22Rv1 (cell line): Measurements from ENCODE around the gene TBX3.
A peak's percentile ranks its signal among the peaks of the same experiment; 100 is the strongest.

Source experiments
- H3K27ac ChIP-seq: fragments of 450-650 bp; 2 replicates; pipeline ENCODE4 v1.5.1; 2017
- CTCF ChIP-seq: fragments of 450-650 bp; IDR thresholded peaks from 2 replicates; pipeline ENCODE4 v1.5.1; 2017; ENCODE audit warnings: mild to moderate bottlenecking
- ZFX ChIP-seq: fragments of 450-650 bp; IDR thresholded peaks from 2 replicates; pipeline ENCODE4 v1.6.1; 2017; ENCODE audit warnings: antibody characterized with exemption, borderline replicate concordance

The TBX3 gene

GRCh38 chr12:114674251-114675047 lies 9.5 kb downstream of the TBX3 start:
- TF ChIP-seq CTCF = no peak; the same call in 1 of the 2 replicates
- no peak for TF ChIP-seq ZFX
- H3K27ac ChIP-seq = peak overlapping the region; percentile 99

- peak overlapping the region; percentile 99 for H3K27ac ChIP-seq
- no peak for TF ChIP-seq CTCF
- TF ChIP-seq ZFX = no peak
Observed at GRCh38 chr12:114673901-114674250, 10.1 kb downstream of the TBX3 start.

- H3K27ac ChIP-seq = peak overlapping the region; percentile 99
- TF ChIP-seq CTCF (no peak), ZFX (no peak)
Observed at GRCh38 chr12:114673169-114673833, 10.7 kb downstream of the TBX3 start.

GRCh38 chr12:114672817-114673168 lies 11.2 kb downstream of the TBX3 start:
- TF ChIP-seq CTCF (no peak), ZFX (no peak)
- peak overlapping the region; percentile 99 for H3K27ac ChIP-seq

- H3K27ac ChIP-seq = peak overlapping the region; percentile 99
- no peak for TF ChIP-seq ZFX
- no peak for TF ChIP-seq CTCF
Observed at GRCh38 chr12:114671443-114672411, 12.2 kb downstream of the TBX3 start.

GRCh38 chr12:114671066-114671442 lies 12.9 kb downstream of the TBX3 start:
- peak overlapping the region; percentile 99 for H3K27ac ChIP-seq
- no peak for TF ChIP-seq CTCF
- no peak for TF ChIP-seq ZFX
